Upper lobe of left lung (tissue), 4 donors: ENCODE measurements around the gene TPSG1.
"Not testable (repeated sequence)": the region's sequence is repeated elsewhere in the genome, so short reads cannot be mapped to it uniquely, and the experiment has no call there.

Experiments
- CTCF ChIP-seq, 6 experiments: fragments of 450-650 bp in 4 of 6; fragments of 200-600 bp in 2 of 6; sonication (generic) in 2 of 6; IDR thresholded peaks; one replicate each; pipeline ENCODE4 v1.5.1; 2016 to 2019; ENCODE audit warnings: antibody characterized with exemption in 6 of 6
- POLR2A ChIP-seq, 4 donors: fragments of 450-650 bp; IDR thresholded peaks; one replicate each; pipeline ENCODE4 v1.5.1; 2016 to 2017; ENCODE audit warnings: antibody characterized with exemption in 4 of 4, mild to moderate bottlenecking in 2 of 4

- not testable (repeated sequence) for TF ChIP-seq CTCF, POLR2A (IDR thresholded peaks at IDR 0.05)
These were observed 19.1 kb upstream of the TPSG1 start for GRCh38 chr16:1243907-1244850.
